Smooth muscle cell (in vitro differentiated cells): ENCODE results near the gene AKAP12. TPM values are rescaled to one million over a fixed set of nuclear protein-coding genes. Genes with fewer than 3 reads are reported as not detected.

Source experiments
- DNase-seq: peaks from one replicate; lab custom pipeline; 2025; ENCODE audit not compliant: unreplicated experiment; lab: John Stamatoyannopoulos, UW
- H2AFZ ChIP-seq: fragments of 200-600 bp; sonication (generic); 2 replicates; pipeline ENCODE4 v1.6.0; 2016; ENCODE audit warnings: antibody characterized with exemption, low read depth, mild to moderate bottlenecking
- H3F3A ChIP-seq: fragments of 200-600 bp; sonication (generic); 2 replicates; pipeline ENCODE4 v1.6.0; 2017; ENCODE audit warnings: antibody characterized with exemption, low read depth
- H3K27ac ChIP-seq: fragments of 200-600 bp; sonication (generic); 2 replicates; pipeline ENCODE4 v1.5.1; 2016; ENCODE audit warnings: low read depth, mild to moderate bottlenecking
- H3K27me3 ChIP-seq: fragments of 200-600 bp; sonication (generic); 2 replicates; pipeline ENCODE4 v1.6.1; 2016; ENCODE audit warnings: low read depth, mild to moderate bottlenecking
- H3K36me3 ChIP-seq: fragments of 200-600 bp; sonication (generic); 2 replicates; pipeline ENCODE4 v1.5.1; 2016; ENCODE audit warnings: low read depth
- H3K4me1 ChIP-seq: fragments of 200-600 bp; sonication (generic); 2 replicates; pipeline ENCODE4 v1.5.1; 2016; ENCODE audit warnings: low read depth
- H3K4me2 ChIP-seq: fragments of 200-600 bp; sonication (generic); 2 replicates; pipeline ENCODE4 v1.6.0; 2016; ENCODE audit warnings: mild to moderate bottlenecking
- H3K4me3 ChIP-seq: fragments of 200-600 bp; sonication (generic); 2 replicates; pipeline ENCODE4 v1.5.1; 2016; ENCODE audit warnings: mild to moderate bottlenecking
- H3K79me2 ChIP-seq: fragments of 200-600 bp; sonication (generic); 2 replicates; pipeline ENCODE4 v1.6.0; 2016; ENCODE audit warnings: low read depth, mild to moderate bottlenecking
- H3K9ac ChIP-seq: fragments of 200-600 bp; sonication (generic); 2 replicates; pipeline ENCODE4 v1.6.0; 2016; ENCODE audit warnings: low read depth
- H3K9me3 ChIP-seq: fragments of 200-600 bp; sonication (generic); replicated peaks from 2 replicates; pipeline ENCODE4 v1.5.1; 2016; ENCODE audit warnings: low read depth
- H4K20me1 ChIP-seq: fragments of 200-600 bp; sonication (generic); 2 replicates; pipeline ENCODE4 v1.6.0; 2016; ENCODE audit warnings: low read depth
- CTCF ChIP-seq: fragments of 200-600 bp; sonication (generic); IDR thresholded peaks from 2 replicates; pipeline ENCODE4 v1.5.1; 2017; ENCODE audit warnings: borderline replicate concordance, mild to moderate bottlenecking, antibody characterized with exemption; ENCODE audit not compliant: insufficient read depth, poor library complexity, severe bottlenecking
- WGBS: methylation state at CpG from one replicate; pipeline ENCODE4 v1.1.7; 2016; ENCODE audit warnings: low lambda C conversion rate; 5-methylcytosine and 5-hydroxymethylcytosine counted together
- polyA plus RNA-seq: library from polyadenylated mRNA; unstranded; fragments of >200 nt; fragmentation: Nextera tagmentation; extraction: Ambion mirVana; gene quantifications from 2 replicates; pipeline ENCODE4 v1.2.1, GENCODE V29; 2016
- total RNA-seq: library from RNA; depleted of rRNA; stranded (reverse); fragments of >200 nt; gene quantifications from 2 replicates; pipeline ENCODE4 v1.2.3, GENCODE V29; 2014

Gene AKAP12
- total and polyA plus RNA-seq, 2 experiments from 2014 or later, result 10.7 to 13.3 TPM

GRCh38 chr6:151209071-151209831 is 30.5 kb upstream of the AKAP12 start:
- H3K9ac ChIP-seq, result no peak overlapping the region
- no peak overlapping the region for H3K4me3 ChIP-seq
- no peak for DNase-seq
- H4K20me1 ChIP-seq, result no peaks in the 10 kb centered on the region
- WGBS, result 61% methylated on average over 11 of the region's 11 CpGs
- H3F3A ChIP-seq, result no peaks in the 10 kb centered on the region
- no peak for TF ChIP-seq CTCF
- no peak overlapping the region for H3K4me2 ChIP-seq
- H3K36me3 ChIP-seq, result no peaks in the 10 kb centered on the region
- no peaks in the 10 kb centered on the region for H3K79me2 ChIP-seq
- no peak overlapping the region for H3K27ac ChIP-seq
- H3K9me3 ChIP-seq, result peaks cover 3% of the 10 kb centered on the region
- no peak overlapping the region for H2AFZ ChIP-seq
- H3K27me3 ChIP-seq, result no peaks in the 10 kb centered on the region
- H3K4me1 ChIP-seq, result no peaks in the 10 kb centered on the region

GRCh38 chr6:151211075-151211474 is 28.7 kb upstream of the AKAP12 start:
- Histone ChIP-seq H3K79me2 (no peaks in the 10 kb centered on the region), H2AFZ (no peak overlapping the region), H3K9ac (no peak overlapping the region), H3K4me2 (no peak overlapping the region), H3K27me3 (no peaks in the 10 kb centered on the region), H3K27ac (no peak overlapping the region), H4K20me1 (no peaks in the 10 kb centered on the region), H3K36me3 (no peaks in the 10 kb centered on the region), H3K4me3 (no peak overlapping the region), H3K4me1 (no peaks in the 10 kb centered on the region), H3K9me3 (peaks cover 3% of the 10 kb centered on the region), H3F3A (no peaks in the 10 kb centered on the region)
- DNase-seq, result no peak
- WGBS, result 96% methylated on average over 1 of the region's 1 CpG
- no peak for TF ChIP-seq CTCF

- Histone ChIP-seq H3K4me2 (no peak overlapping the region), H4K20me1 (no peaks in the 10 kb centered on the region), H3K27me3 (no peaks in the 10 kb centered on the region), H3K36me3 (no peaks in the 10 kb centered on the region), H3K9me3 (peaks cover 3% of the 10 kb centered on the region), H3K79me2 (no peaks in the 10 kb centered on the region), H3F3A (no peaks in the 10 kb centered on the region), H2AFZ (no peak overlapping the region), H3K9ac (no peak overlapping the region), H3K27ac (no peak overlapping the region), H3K4me1 (no peaks in the 10 kb centered on the region), H3K4me3 (no peak overlapping the region)
- TF ChIP-seq CTCF, result no peak
- 96% methylated on average over 5 of the region's 5 CpGs for WGBS
- DNase-seq, result no peak
Observed at GRCh38 chr6:151213352-151213751, 26.4 kb upstream of the AKAP12 start.

GRCh38 chr6:151215999-151216398 is 23.8 kb upstream of the AKAP12 start:
- Histone ChIP-seq H3K4me1 (no peaks in the 10 kb centered on the region), H3K4me3 (no peak overlapping the region), H3K79me2 (no peaks in the 10 kb centered on the region), H2AFZ (no peak overlapping the region), H3K9ac (no peak overlapping the region), H3F3A (no peaks in the 10 kb centered on the region), H4K20me1 (no peaks in the 10 kb centered on the region), H3K27ac (no peak overlapping the region), H3K9me3 (peaks cover 3% of the 10 kb centered on the region), H3K36me3 (no peaks in the 10 kb centered on the region), H3K4me2 (no peak overlapping the region), H3K27me3 (no peaks in the 10 kb centered on the region)
- no peak for TF ChIP-seq CTCF
- DNase-seq, result no peak
- WGBS, result 92% methylated on average over 2 of the region's 2 CpGs
